Measurements from ENCODE around the gene FOXP4. TPM values are rescaled to one million over a fixed set of nuclear protein-coding genes. Genes with fewer than 3 reads are reported as not detected.

The FOXP4 gene
- total and polyA plus RNA-seq, 2 of the 13 experiments (the other 11 are each of a cell fraction or from before 2014, with no cell fraction given), result 11.0 to 12.4 TPM

GRCh38 chr6:41503827-41504465 is 42.2 kb upstream of the FOXP4 start (continued):
- TF ChIP-seq THRA (CRISPR knock-in tag; IDR thresholded peaks at IDR 0.05; ENCODE audit: borderline replicate concordance) (peak; percentile 41; the same call in 1 of the 2 replicates), ESRRA (CRISPR knock-in tag; IDR thresholded peaks at IDR 0.05; ENCODE audit: low read depth) (no peak), ZFY (CRISPR knock-in tag; IDR thresholded peaks at IDR 0.05) (peak; percentile 54; the same call in 1 of the 2 replicates), ZNF652 (CRISPR knock-in tag; IDR thresholded peaks at IDR 0.05; ENCODE audit: borderline replicate concordance, low read depth) (no peak), NFIC (IDR thresholded peaks at IDR 0.05; ENCODE audit: low read length) (no peak), CBFB (CRISPR knock-in tag; IDR thresholded peaks at IDR 0.05) (no peak), FOXC1 (CRISPR knock-in tag; IDR thresholded peaks at IDR 0.05; ENCODE audit: borderline replicate concordance) (peak; percentile 39; the same call in 1 of the 2 replicates), ZNF318 (CRISPR knock-in tag; IDR thresholded peaks at IDR 0.05) (no peak), ZNF770 (CRISPR knock-in tag; IDR thresholded peaks at IDR 0.05) (peak; percentile 54; the same call in 1 of the 2 replicates), ZNF672 (CRISPR knock-in tag; IDR thresholded peaks at IDR 0.05) (peak; percentile 58; the same call in 1 of the 2 replicates), ZNF746 (CRISPR knock-in tag; IDR thresholded peaks at IDR 0.05) (peak; percentile 84; the same call in 1 of the 2 replicates), ZFYVE20 (CRISPR knock-in tag; IDR thresholded peaks at IDR 0.05; ENCODE audit: borderline replicate concordance, low read depth) (no peak), SMYD3 (CRISPR knock-in tag; IDR thresholded peaks at IDR 0.05) (no peak)

Measured in HepG2 (cell line).